H9 (cell line): ENCODE measurements around the gene NSUN2. TPM values are rescaled to one million over a fixed set of nuclear protein-coding genes. Genes with fewer than 3 reads are reported as not detected.

Source experiments
- DNase-seq: peaks from one replicate; pipeline ENCODE4 v3.0.0-alpha.2; 2017
- H2AFZ ChIP-seq: one replicate; pipeline ENCODE4 v1.6.1; 2013; ENCODE audit warnings: mild to moderate bottlenecking, low read length, control low read depth, moderate library complexity
- H2AK5ac ChIP-seq: 2 replicates; pipeline ENCODE4 v1.6.1; 2013; ENCODE audit warnings: low read length, control low read depth, mixed read lengths; ENCODE audit not compliant: insufficient read length
- H2BK120ac ChIP-seq: one replicate; pipeline ENCODE4 v1.6.1; 2013; ENCODE audit warnings: low read depth, mild to moderate bottlenecking, low read length, control low read depth, inconsistent platforms; ENCODE audit not compliant: poor library complexity, severe bottlenecking
- H2BK12ac ChIP-seq: 2 replicates; pipeline ENCODE4 v1.6.1; 2013; ENCODE audit warnings: low read length, control low read depth, mixed read lengths, low read depth; ENCODE audit not compliant: insufficient read length
- H2BK15ac ChIP-seq: 2 replicates; pipeline ENCODE4 v1.6.1; 2013; ENCODE audit warnings: low read depth, low read length, control low read depth
- H2BK20ac ChIP-seq: one replicate; pipeline ENCODE4 v1.6.1; 2013; ENCODE audit warnings: low read depth, mild to moderate bottlenecking, low read length, control low read depth, inconsistent platforms; ENCODE audit not compliant: poor library complexity, severe bottlenecking
- H2BK5ac ChIP-seq: 2 replicates; pipeline ENCODE4 v1.6.1; 2013; ENCODE audit warnings: low read length, control low read depth, mixed read lengths; ENCODE audit not compliant: insufficient read length
- H3K14ac ChIP-seq: 2 replicates; pipeline ENCODE4 v1.6.1; 2013; ENCODE audit warnings: low read length, control low read depth; ENCODE audit not compliant: insufficient read depth
- H3K18ac ChIP-seq: 2 replicates; pipeline ENCODE4 v1.6.1; 2013; ENCODE audit warnings: low read depth, mild to moderate bottlenecking, mixed read lengths, low read length, control low read depth; ENCODE audit not compliant: insufficient read length
- H3K23ac ChIP-seq: 2 replicates; pipeline ENCODE4 v1.6.1; 2013; ENCODE audit warnings: low read length, control low read depth, mixed read lengths, low read depth; ENCODE audit not compliant: insufficient read length
- H3K23me2 ChIP-seq: 2 replicates; pipeline ENCODE4 v1.6.1; 2013; ENCODE audit warnings: low read depth, mild to moderate bottlenecking, mixed read lengths, low read length, control low read depth; ENCODE audit not compliant: insufficient read length, poor library complexity, severe bottlenecking
- H3K27ac ChIP-seq: 2 replicates; pipeline ENCODE4 v1.5.1; 2013; ENCODE audit warnings: low read length, control low read depth, mixed read lengths, low read depth; ENCODE audit not compliant: insufficient read length
- H3K27me3 ChIP-seq: 2 replicates; pipeline ENCODE4 v1.6.1; 2013; ENCODE audit warnings: low read length, control low read depth, inconsistent platforms; ENCODE audit not compliant: insufficient read depth
- H3K4ac ChIP-seq: 2 replicates; pipeline ENCODE4 v1.6.1; 2013; ENCODE audit warnings: low read depth, mild to moderate bottlenecking, control low read depth, inconsistent platforms, low read length, moderate library complexity
- H3K4me1 ChIP-seq: 2 replicates; pipeline ENCODE4 v1.6.1; 2013; ENCODE audit warnings: low read length, control low read depth, inconsistent platforms; ENCODE audit not compliant: insufficient read depth
- H3K4me2 ChIP-seq: 2 replicates; pipeline ENCODE4 v1.6.1; 2013; ENCODE audit warnings: low read length, control low read depth, mixed read lengths; ENCODE audit not compliant: insufficient read length, insufficient read depth
- H3K56ac ChIP-seq: 2 replicates; pipeline ENCODE4 v1.6.1; 2013; ENCODE audit warnings: low read depth, mild to moderate bottlenecking, mixed read lengths, low read length, control low read depth; ENCODE audit not compliant: insufficient read length
- H3K79me1 ChIP-seq: 2 replicates; pipeline ENCODE4 v1.6.1; 2013; ENCODE audit warnings: low read depth, mild to moderate bottlenecking, moderate library complexity, low read length, control low read depth, inconsistent platforms; ENCODE audit not compliant: insufficient read depth, poor library complexity, severe bottlenecking
- H3K79me2 ChIP-seq: 2 replicates; pipeline ENCODE4 v1.6.1; 2013; ENCODE audit warnings: low read length, control low read depth, inconsistent platforms; ENCODE audit not compliant: insufficient read depth
- H3K9ac ChIP-seq: 2 replicates; pipeline ENCODE4 v1.6.1; 2013; ENCODE audit warnings: low read length, control low read depth, mixed read lengths; ENCODE audit not compliant: insufficient read length; ENCODE audit errors: extremely low read depth
- H3K9me3 ChIP-seq: one replicate; pipeline ENCODE4 v1.6.1; 2013; ENCODE audit warnings: low read depth, low read length, inconsistent platforms; ENCODE audit not compliant: control insufficient read depth
- H3T11ph ChIP-seq: one replicate; pipeline ENCODE4 v1.6.1; 2013; ENCODE audit warnings: mild to moderate bottlenecking, low read length, control low read depth, inconsistent platforms
- H4K20me1 ChIP-seq: one replicate; pipeline ENCODE4 v1.6.1; 2013; ENCODE audit not compliant: control insufficient read depth, insufficient read length, insufficient read depth
- H4K5ac ChIP-seq: 2 replicates; pipeline ENCODE4 v1.6.1; 2013; ENCODE audit warnings: low read depth, mild to moderate bottlenecking, mixed read lengths, low read length, control low read depth; ENCODE audit not compliant: insufficient read length
- H4K8ac ChIP-seq: replicated peaks from 2 replicates; pipeline ENCODE4 v1.6.1; 2013; ENCODE audit warnings: low read length, control low read depth, mixed read lengths, low read depth; ENCODE audit not compliant: insufficient read length
- H4K91ac ChIP-seq: 2 replicates; pipeline ENCODE4 v1.6.1; 2013; ENCODE audit warnings: low read depth, mild to moderate bottlenecking, moderate library complexity, mixed read lengths, low read length, control low read depth; ENCODE audit not compliant: insufficient read length
- H3K27ac Mint-ChIP-seq, 3 experiments: 2 replicates in 2 of 3; 3 replicates in 1 of 3; pipeline ENCODE4 v1.8.0; 2020 to 2021; ENCODE audit warnings: mixed read lengths in 3 of 3, mild to moderate bottlenecking in 1 of 3, moderate library complexity in 1 of 3
- H3K27me3 Mint-ChIP-seq: 2 replicates; pipeline ENCODE4 v1.8.0; 2021; ENCODE audit warnings: low read depth, mild to moderate bottlenecking, moderate library complexity, mixed read lengths
- H3K36me3 Mint-ChIP-seq, 3 experiments: 2 replicates in 2 of 3; 3 replicates in 1 of 3; pipeline ENCODE4 v1.8.0; 2020 to 2021; ENCODE audit warnings: low read depth in 3 of 3, mixed read lengths in 3 of 3; ENCODE audit not compliant: insufficient read depth in 1 of 3
- H3K4me1 Mint-ChIP-seq, 2 experiments: 2 replicates each; pipeline ENCODE4 v1.8.0; 2020; ENCODE audit warnings: mixed read lengths in 2 of 2
- H3K4me3 Mint-ChIP-seq, 2 experiments: 2 replicates in 1 of 2; 3 replicates in 1 of 2; pipeline ENCODE4 v1.8.0; 2020 to 2021; ENCODE audit warnings: mild to moderate bottlenecking in 2 of 2, mixed read lengths in 2 of 2, moderate library complexity in 1 of 2
- H3K9me3 Mint-ChIP-seq, 2 experiments: 2 replicates in 1 of 2; 3 replicates in 1 of 2; pipeline ENCODE4 v1.8.0; 2020; ENCODE audit warnings: mild to moderate bottlenecking in 2 of 2, mixed read lengths in 2 of 2, moderate library complexity in 1 of 2
- WGBS: extraction: QIAGEN DNeasy Blood & Tissue Kit; methylation state at CpG from one replicate; pipeline ENCODE4 v1.1.7; 2013; ENCODE audit warnings: missing lambda C conversion rate, low lambda C conversion rate, mixed read lengths; ENCODE audit not compliant: insufficient read length; ENCODE audit errors: extremely low coverage; 5-methylcytosine and 5-hydroxymethylcytosine counted together
- total RNA-seq: library from RNA; stranded (reverse); gene quantifications from 2 replicates; pipeline ENCODE4 v1.2.1, GENCODE V29; 2021
- TF ChIP-seq, protein P1 (sequence below): fragments of 200-600 bp; sonication (generic); conservative IDR thresholded peaks from 3 replicates; pipeline ENCODE4 v1.8.0; 2021; ENCODE audit warnings: antibody characterized with exemption, mild to moderate bottlenecking

The NSUN2 gene
- total RNA-seq, 1 experiment from 2014 or later, result 115 TPM

DNA sequence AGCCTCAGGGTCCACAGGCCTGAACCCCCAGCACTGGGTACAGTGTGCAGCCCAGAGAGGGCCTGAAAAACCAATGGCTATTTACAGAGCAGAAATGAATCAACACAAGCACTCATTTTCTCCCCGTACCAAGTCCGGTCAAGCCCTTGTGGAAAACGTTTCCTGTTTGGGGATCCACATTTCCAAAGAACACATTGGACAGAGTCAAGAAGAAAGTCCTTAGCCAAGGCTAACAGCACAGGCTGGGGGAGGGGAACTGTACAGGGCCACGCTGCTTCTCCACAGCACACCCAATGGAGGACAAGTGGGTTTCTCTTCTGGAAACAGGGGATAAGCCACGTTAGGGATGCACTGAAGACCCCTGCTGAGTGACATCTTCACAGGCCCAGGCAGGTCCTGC lies 62.3 kb downstream of the NSUN2 start:
- Histone ChIP-seq H3K9me3 (no peaks in the 10 kb centered on the region), H2BK12ac (no peak overlapping the region), H4K8ac (peak overlapping the region; percentile 50), H3K79me2 (no peaks in the 10 kb centered on the region), H2BK120ac (no peak overlapping the region), H3K14ac (no peak overlapping the region), H4K20me1 (no peaks in the 10 kb centered on the region), H3K27ac (no peak overlapping the region), H3K4me1 (no peaks in the 10 kb centered on the region), H2BK5ac (no peak overlapping the region), H4K5ac (peak overlapping the region; percentile 33), H2AFZ (no peak overlapping the region), H3K4me2 (no peak overlapping the region), H2BK20ac (no peak overlapping the region), H3K27me3 (no peaks in the 10 kb centered on the region), H3T11ph (no peak overlapping the region), H2AK5ac (no peak overlapping the region), H3K23ac (no peak overlapping the region), H4K91ac (no peak overlapping the region), H3K56ac (no peak overlapping the region), H3K79me1 (no peaks in the 10 kb centered on the region), H3K4ac (no peak overlapping the region), H3K18ac (no peak overlapping the region), H3K23me2 (no peaks in the 10 kb centered on the region), H3K9ac (no peak overlapping the region), H2BK15ac (no peak overlapping the region)
- Mint-ChIP-seq H3K9me3 (no peaks in the 10 kb centered on the region), H3K27ac (no peak overlapping the region), H3K4me3 (no peak overlapping the region), H3K36me3 (no peaks in the 10 kb centered on the region), H3K4me1 (peaks cover 0 to 4% of the 10 kb centered on the region in 2 experiments; a peak in 2 of 4 replicates), H3K27me3 (peaks cover 13% of the 10 kb centered on the region)
- no CpG with 5 or more reads among the region's 5 CpGs for WGBS
- TF ChIP-seq, protein P1, sequence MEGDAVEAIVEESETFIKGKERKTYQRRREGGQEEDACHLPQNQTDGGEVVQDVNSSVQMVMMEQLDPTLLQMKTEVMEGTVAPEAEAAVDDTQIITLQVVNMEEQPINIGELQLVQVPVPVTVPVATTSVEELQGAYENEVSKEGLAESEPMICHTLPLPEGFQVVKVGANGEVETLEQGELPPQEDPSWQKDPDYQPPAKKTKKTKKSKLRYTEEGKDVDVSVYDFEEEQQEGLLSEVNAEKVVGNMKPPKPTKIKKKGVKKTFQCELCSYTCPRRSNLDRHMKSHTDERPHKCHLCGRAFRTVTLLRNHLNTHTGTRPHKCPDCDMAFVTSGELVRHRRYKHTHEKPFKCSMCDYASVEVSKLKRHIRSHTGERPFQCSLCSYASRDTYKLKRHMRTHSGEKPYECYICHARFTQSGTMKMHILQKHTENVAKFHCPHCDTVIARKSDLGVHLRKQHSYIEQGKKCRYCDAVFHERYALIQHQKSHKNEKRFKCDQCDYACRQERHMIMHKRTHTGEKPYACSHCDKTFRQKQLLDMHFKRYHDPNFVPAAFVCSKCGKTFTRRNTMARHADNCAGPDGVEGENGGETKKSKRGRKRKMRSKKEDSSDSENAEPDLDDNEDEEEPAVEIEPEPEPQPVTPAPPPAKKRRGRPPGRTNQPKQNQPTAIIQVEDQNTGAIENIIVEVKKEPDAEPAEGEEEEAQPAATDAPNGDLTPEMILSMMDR, result no peak
- no peak for DNase-seq
